Colonic mucosa (tissue), 4 donors: ENCODE measurements around the gene KRTAP20-2. TPM values are rescaled to one million over a fixed set of nuclear protein-coding genes. Genes with fewer than 3 reads are reported as not detected.

ENCODE experiments used
- DNase-seq: peaks from one replicate; pipeline ENCODE4 v3.0.0-alpha.2; 2020
- H3K27ac ChIP-seq: fragments of 200-600 bp; one replicate; pipeline ENCODE4 v1.8.0; 2021
- H3K27me3 ChIP-seq: fragments of 200-600 bp; one replicate; pipeline ENCODE4 v1.8.0; 2021
- H3K36me3 ChIP-seq: fragments of 200-600 bp; one replicate; pipeline ENCODE4 v1.8.0; 2021
- H3K4me1 ChIP-seq: fragments of 200-600 bp; one replicate; pipeline ENCODE4 v1.8.0; 2021; ENCODE audit warnings: mild to moderate bottlenecking
- H3K4me3 ChIP-seq: fragments of 200-600 bp; one replicate; pipeline ENCODE4 v1.8.0; 2021
- H3K9ac ChIP-seq, 2 donors: one replicate each; pipeline ENCODE4 v1.7.0; 2013; ENCODE audit warnings: control low read depth in 2 of 2, low read depth in 2 of 2, low read length in 2 of 2
- H3K9me3 ChIP-seq: fragments of 200-600 bp; one replicate; pipeline ENCODE4 v1.8.0; 2021
- intact Hi-C: fragments of 100-400 bp; cut with DNase I; formaldehyde crosslinking; loops from one replicate; pipeline ENCODE4 v1.14.1; 2022
- total RNA-seq, 2 donors: library from RNA; stranded (reverse); fragmentation: NEBNext Ultra II Directional in 1 of 2; extraction: Animal tissue kit (Norgen Biotek cat#: 25700) in 1 of 2; gene quantifications; one replicate each; pipeline ENCODE4 v1.2.1, GENCODE V29; 2021
- TF ChIP-seq, protein P1 (sequence below): fragments of 200-600 bp; IDR thresholded peaks from one replicate; pipeline ENCODE4 v1.8.0; 2022; ENCODE audit warnings: antibody characterized with exemption, mild to moderate bottlenecking
- donor health status: healthy.
- donor health status: DM: no; HTN: no; CAD: no.
- donor health status: DM: no; HTN: no; CAD: no.

Gene KRTAP20-2
- total RNA-seq = not detected

GRCh38 chr21:30634906-30635305, at the start of gene KRTAP20-2:
Gene KRTAP20-2 (plus strand): TSS chr21:30635206. CDS start chr21:30635264, 58 bp downstream.
- no peaks in the 10 kb centered on the region for H3K9me3 ChIP-seq
- no peak within 1 kb of the TSS for H3K9ac ChIP-seq
- H3K27ac ChIP-seq = no peak within 1 kb of the TSS
- no peaks in the 10 kb centered on the region for H3K4me1 ChIP-seq
- no peak within 1 kb of the TSS for H3K4me3 ChIP-seq
- H3K27me3 ChIP-seq = no peaks in the 10 kb centered on the region
- H3K36me3 ChIP-seq = no peaks in the 10 kb centered on the region
- DNase-seq = no peak
- TF ChIP-seq, protein P1, sequence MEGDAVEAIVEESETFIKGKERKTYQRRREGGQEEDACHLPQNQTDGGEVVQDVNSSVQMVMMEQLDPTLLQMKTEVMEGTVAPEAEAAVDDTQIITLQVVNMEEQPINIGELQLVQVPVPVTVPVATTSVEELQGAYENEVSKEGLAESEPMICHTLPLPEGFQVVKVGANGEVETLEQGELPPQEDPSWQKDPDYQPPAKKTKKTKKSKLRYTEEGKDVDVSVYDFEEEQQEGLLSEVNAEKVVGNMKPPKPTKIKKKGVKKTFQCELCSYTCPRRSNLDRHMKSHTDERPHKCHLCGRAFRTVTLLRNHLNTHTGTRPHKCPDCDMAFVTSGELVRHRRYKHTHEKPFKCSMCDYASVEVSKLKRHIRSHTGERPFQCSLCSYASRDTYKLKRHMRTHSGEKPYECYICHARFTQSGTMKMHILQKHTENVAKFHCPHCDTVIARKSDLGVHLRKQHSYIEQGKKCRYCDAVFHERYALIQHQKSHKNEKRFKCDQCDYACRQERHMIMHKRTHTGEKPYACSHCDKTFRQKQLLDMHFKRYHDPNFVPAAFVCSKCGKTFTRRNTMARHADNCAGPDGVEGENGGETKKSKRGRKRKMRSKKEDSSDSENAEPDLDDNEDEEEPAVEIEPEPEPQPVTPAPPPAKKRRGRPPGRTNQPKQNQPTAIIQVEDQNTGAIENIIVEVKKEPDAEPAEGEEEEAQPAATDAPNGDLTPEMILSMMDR = no peak
- intact Hi-C loops = no loop called here

DNA sequence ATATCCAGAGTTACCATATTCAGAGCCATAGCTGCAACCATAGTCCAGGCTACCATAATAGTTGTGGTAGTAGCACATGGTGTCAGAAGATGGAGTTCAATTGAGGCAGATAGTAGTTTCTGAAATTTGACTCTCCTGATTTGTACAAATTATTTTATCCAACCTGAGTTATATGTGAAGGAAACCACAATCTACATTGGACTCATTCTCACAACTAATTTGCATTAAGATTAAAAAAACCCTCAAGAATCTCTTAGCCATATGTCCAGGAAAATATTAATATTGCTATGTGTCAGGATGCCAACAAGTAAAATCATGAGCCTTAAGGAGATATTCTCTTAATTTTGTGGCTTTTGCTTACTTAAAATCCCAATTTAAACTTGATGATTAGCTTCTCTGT, 44.7 kb upstream of the KRTAP20-2 start, which contains the start of gene KRTAP22-2:
Gene KRTAP22-2, minus strand, starts transcription at position 101 of the 400 bp plus-strand sequence.
- H3K4me1 ChIP-seq = no peaks in the 10 kb centered on the region
- H3K4me3 ChIP-seq = no peak within 1 kb of the TSS
- TF ChIP-seq, protein P1 = no peak
- H3K27ac ChIP-seq = no peak within 1 kb of the TSS
- H3K9me3 ChIP-seq = no peaks in the 10 kb centered on the region
- no peaks in the 10 kb centered on the region for H3K36me3 ChIP-seq
- intact Hi-C loops = no loop called here
- no peaks in the 10 kb centered on the region for H3K27me3 ChIP-seq
- no peak within 1 kb of the TSS for H3K9ac ChIP-seq
- DNase-seq = no peak

GRCh38 chr21:30592140-30592539, 42.9 kb upstream of the KRTAP20-2 start, which contains the start of gene KRTAP6-3:
Gene KRTAP6-3 (plus strand): TSS chr21:30592440. CDS start chr21:30592446, 6 bp downstream.
- no peaks in the 10 kb centered on the region for H3K4me1 ChIP-seq
- no peak for DNase-seq
- no peaks in the 10 kb centered on the region for H3K27me3 ChIP-seq
- TF ChIP-seq, protein P1 = no peak
- no peaks in the 10 kb centered on the region for H3K9me3 ChIP-seq
- H3K9ac ChIP-seq = no peak within 1 kb of the TSS
- no peaks in the 10 kb centered on the region for H3K36me3 ChIP-seq
- H3K27ac ChIP-seq = no peak within 1 kb of the TSS
- no peak within 1 kb of the TSS for H3K4me3 ChIP-seq
- intact Hi-C loops = no loop called here

DNA sequence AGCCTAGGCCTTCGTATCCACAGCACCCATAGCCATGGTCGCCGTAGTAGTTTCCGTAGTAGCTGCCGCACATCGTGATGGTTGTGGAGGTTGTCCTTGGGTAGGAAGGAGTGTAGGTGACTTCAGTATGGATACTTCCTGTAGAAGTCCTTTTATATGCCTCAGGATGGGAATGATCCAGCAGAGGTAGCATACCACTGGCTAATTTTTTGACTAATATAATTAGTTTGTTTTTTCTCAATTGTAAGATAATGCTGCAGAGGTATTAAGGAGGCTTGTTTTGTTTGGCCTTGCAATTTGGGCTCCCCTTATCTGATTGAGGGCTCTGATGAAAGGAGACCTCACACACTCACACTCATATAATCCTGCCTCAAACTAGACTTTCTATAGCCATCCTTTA, 36.2 kb upstream of the KRTAP20-2 start, which contains the start of gene KRTAP6-2:
Gene KRTAP6-2, minus strand, starts transcription at position 101 of the 400 bp plus-strand sequence. Its CDS starts 28 bp downstream, at position 73.
- Histone ChIP-seq H3K9me3 (no peaks in the 10 kb centered on the region), H3K9ac (no peak within 1 kb of the TSS), H3K27ac (no peak within 1 kb of the TSS), H3K27me3 (no peaks in the 10 kb centered on the region), H3K4me3 (no peak within 1 kb of the TSS), H3K36me3 (no peaks in the 10 kb centered on the region), H3K4me1 (no peaks in the 10 kb centered on the region)
- TF ChIP-seq, protein P1 = no peak
- intact Hi-C loops = no loop called here
- no peak for DNase-seq

GRCh38 chr21:30600787-30601186, 34.2 kb upstream of the KRTAP20-2 start, which contains the start of gene KRTAP22-1:
Gene KRTAP22-1 (plus strand): TSS chr21:30601087.
- DNase-seq = no peak
- no peak within 1 kb of the TSS for H3K4me3 ChIP-seq
- no peak within 1 kb of the TSS for H3K9ac ChIP-seq
- H3K27ac ChIP-seq = no peak within 1 kb of the TSS
- no peaks in the 10 kb centered on the region for H3K36me3 ChIP-seq
- H3K4me1 ChIP-seq = no peaks in the 10 kb centered on the region
- H3K9me3 ChIP-seq = no peaks in the 10 kb centered on the region
- no peaks in the 10 kb centered on the region for H3K27me3 ChIP-seq
- TF ChIP-seq, protein P1 = no peak
- intact Hi-C loops = no loop called here
